ENCODE data around the gene ATP1A2. TPM values are rescaled to one million over a fixed set of nuclear protein-coding genes. Genes with fewer than 3 reads are reported as not detected.

The ATP1A2 gene
- total RNA-seq, 3 donors from 2014 or later (not counting 1 experiment from before 2014, with no cell fraction given): not detected

DNA sequence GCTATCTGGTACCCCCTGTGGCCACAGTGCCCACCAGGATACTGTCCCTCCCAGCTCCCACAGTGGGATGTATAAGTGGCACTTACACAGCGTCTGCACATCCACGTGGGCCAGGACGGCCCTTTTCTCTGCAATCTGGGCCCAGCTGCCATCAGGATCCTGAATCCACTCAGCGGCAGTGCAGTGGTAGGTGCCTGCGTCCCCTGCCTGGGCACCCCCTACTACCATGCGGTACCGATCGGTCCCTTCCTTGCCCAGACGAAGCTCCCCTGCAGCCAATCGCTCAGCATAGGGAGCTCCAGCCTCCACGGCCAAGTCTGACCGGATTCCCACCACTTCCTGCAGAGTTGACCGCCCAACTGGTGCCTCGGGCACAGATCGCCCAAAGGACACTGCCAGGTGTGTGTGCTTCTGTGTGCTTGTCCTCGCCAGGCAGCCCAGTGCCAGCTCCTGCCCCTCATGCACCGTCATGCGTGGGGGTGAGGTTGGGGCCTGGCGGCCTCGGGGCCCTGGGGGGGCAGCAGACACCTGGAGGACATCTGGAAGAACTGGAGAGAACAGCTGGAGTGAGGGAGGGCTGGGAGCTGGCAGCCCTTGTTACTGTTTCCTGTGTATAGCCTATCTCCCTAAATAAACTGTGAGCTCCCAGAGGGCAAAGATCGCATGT lies 21.8 kb upstream of the ATP1A2 start:
- Histone ChIP-seq H3K4me3 (ENCODE audit: low read length) (no peak overlapping the region), H3K27ac (ENCODE audit: low read length) (no peak overlapping the region), H3K36me3 (ENCODE audit: control insufficient read depth, insufficient read depth, low read length) (peaks cover 41% of the 10 kb centered on the region), H3K4me1 (ENCODE audit: control insufficient read depth, insufficient read depth, low read length) (peaks cover 21% of the 10 kb centered on the region), H3K9me3 (ENCODE audit: control insufficient read depth, insufficient read depth, low read length) (no peaks in the 10 kb centered on the region), H3K27me3 (ENCODE audit: control insufficient read depth, insufficient read depth, low read length) (no peaks in the 10 kb centered on the region)
- intact Hi-C loops (cut with micrococcal nuclease): no loop called here
- H3K4me3 Mint-ChIP-seq: no peak overlapping the region
- no peaks in the 10 kb centered on the region for H3K27me3 Mint-ChIP-seq (ENCODE audit: low read depth in 2 of 2)
- H3K36me3 Mint-ChIP-seq: peaks cover under 1% of the 10 kb centered on the region
- ATAC-seq (no peak), DNase-seq (no peak)
- 95% methylated on average over 21 of the region's 21 CpGs for WGBS (ENCODE audit: insufficient coverage)
- H3K9me3 Mint-ChIP-seq: no peaks in the 10 kb centered on the region
- H3K4me1 Mint-ChIP-seq: peaks cover 11 to 31% of the 10 kb centered on the region in 2 donors
- H3K27ac Mint-ChIP-seq: no peak overlapping the region
- TF ChIP-seq, protein P1, sequence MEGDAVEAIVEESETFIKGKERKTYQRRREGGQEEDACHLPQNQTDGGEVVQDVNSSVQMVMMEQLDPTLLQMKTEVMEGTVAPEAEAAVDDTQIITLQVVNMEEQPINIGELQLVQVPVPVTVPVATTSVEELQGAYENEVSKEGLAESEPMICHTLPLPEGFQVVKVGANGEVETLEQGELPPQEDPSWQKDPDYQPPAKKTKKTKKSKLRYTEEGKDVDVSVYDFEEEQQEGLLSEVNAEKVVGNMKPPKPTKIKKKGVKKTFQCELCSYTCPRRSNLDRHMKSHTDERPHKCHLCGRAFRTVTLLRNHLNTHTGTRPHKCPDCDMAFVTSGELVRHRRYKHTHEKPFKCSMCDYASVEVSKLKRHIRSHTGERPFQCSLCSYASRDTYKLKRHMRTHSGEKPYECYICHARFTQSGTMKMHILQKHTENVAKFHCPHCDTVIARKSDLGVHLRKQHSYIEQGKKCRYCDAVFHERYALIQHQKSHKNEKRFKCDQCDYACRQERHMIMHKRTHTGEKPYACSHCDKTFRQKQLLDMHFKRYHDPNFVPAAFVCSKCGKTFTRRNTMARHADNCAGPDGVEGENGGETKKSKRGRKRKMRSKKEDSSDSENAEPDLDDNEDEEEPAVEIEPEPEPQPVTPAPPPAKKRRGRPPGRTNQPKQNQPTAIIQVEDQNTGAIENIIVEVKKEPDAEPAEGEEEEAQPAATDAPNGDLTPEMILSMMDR (IDR thresholded peaks at IDR 0.05): no peak

DNA sequence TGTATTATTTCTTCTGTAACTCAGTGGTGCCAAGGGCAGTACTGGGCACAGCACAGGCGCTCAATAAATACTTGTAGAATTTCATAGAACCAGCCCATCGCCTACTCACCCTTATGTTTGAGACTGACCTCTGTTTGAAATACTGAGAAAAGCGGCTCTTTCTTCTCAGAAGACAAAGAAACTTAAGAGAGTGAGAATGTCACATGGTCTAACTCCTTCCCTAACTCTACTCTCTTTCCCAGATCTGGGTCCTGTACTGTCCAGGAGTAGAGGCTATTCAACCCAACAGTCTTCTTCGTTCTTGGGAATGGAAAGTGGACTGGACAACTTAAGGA lies 21.3 kb upstream of the ATP1A2 start:
- Mint-ChIP-seq H3K9me3 (no peaks in the 10 kb centered on the region), H3K4me3 (no peak overlapping the region), H3K27ac (no peak overlapping the region), H3K27me3 (ENCODE audit: low read depth in 2 of 2) (no peaks in the 10 kb centered on the region), H3K4me1 (peaks cover 13 to 35% of the 10 kb centered on the region in 2 donors), H3K36me3 (no peaks in the 10 kb centered on the region)
- no peaks in the 10 kb centered on the region for H3K27me3 ChIP-seq (ENCODE audit: control insufficient read depth, insufficient read depth, low read length)
- H3K4me1 ChIP-seq (ENCODE audit: control insufficient read depth, insufficient read depth, low read length): peaks cover 24% of the 10 kb centered on the region
- WGBS (ENCODE audit: insufficient coverage): 100% methylated on average over 4 of the region's 4 CpGs
- H3K36me3 ChIP-seq (ENCODE audit: control insufficient read depth, insufficient read depth, low read length): peaks cover 38% of the 10 kb centered on the region
- H3K9me3 ChIP-seq (ENCODE audit: control insufficient read depth, insufficient read depth, low read length): no peaks in the 10 kb centered on the region
- H3K4me3 ChIP-seq (ENCODE audit: low read length): no peak overlapping the region
- H3K27ac ChIP-seq (ENCODE audit: low read length): no peak overlapping the region
- TF ChIP-seq, protein P1 (IDR thresholded peaks at IDR 0.05): no peak
- DNase-seq (no peak), ATAC-seq (no peak)
- intact Hi-C loops (cut with micrococcal nuclease): no loop called here

DNA sequence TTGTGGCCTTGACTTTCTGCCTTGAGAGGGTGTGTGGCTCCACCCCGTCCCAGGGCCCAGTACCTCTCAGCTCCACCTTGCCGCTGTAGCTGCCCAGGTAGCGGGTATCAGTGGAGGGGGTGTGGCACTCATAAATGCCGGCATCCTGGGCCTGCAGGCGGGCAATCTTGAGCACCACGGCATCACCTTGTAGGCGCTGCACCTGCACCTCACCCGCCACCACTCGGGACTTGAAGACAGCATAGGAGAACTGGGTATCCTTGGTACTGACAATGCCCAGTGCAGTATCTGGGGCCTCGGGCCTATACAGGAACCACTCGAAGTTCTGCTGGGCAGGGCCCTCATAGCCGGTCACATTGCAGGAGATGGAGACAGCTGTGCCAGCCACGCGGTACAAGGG lies 20.8 kb upstream of the ATP1A2 start:
- peaks cover 18 to 41% of the 10 kb centered on the region in 2 donors for H3K4me1 Mint-ChIP-seq
- TF ChIP-seq, protein P1 (IDR thresholded peaks at IDR 0.05): no peak
- H3K27me3 Mint-ChIP-seq (ENCODE audit: low read depth in 2 of 2): no peaks in the 10 kb centered on the region
- Histone ChIP-seq H3K4me3 (ENCODE audit: low read length) (no peak overlapping the region), H3K27ac (ENCODE audit: low read length) (no peak overlapping the region), H3K9me3 (ENCODE audit: control insufficient read depth, insufficient read depth, low read length) (no peaks in the 10 kb centered on the region), H3K36me3 (ENCODE audit: control insufficient read depth, insufficient read depth, low read length) (peaks cover 38% of the 10 kb centered on the region), H3K4me1 (ENCODE audit: control insufficient read depth, insufficient read depth, low read length) (peaks cover 26% of the 10 kb centered on the region), H3K27me3 (ENCODE audit: control insufficient read depth, insufficient read depth, low read length) (no peaks in the 10 kb centered on the region)
- intact Hi-C loops (cut with micrococcal nuclease): no loop called here
- H3K27ac Mint-ChIP-seq: no peak overlapping the region
- no peak overlapping the region for H3K4me3 Mint-ChIP-seq
- WGBS (ENCODE audit: insufficient coverage): 96% methylated on average over 14 of the region's 14 CpGs
- no peaks in the 10 kb centered on the region for H3K9me3 Mint-ChIP-seq
- no peak for DNase-seq
- no peak for ATAC-seq
- no peaks in the 10 kb centered on the region for H3K36me3 Mint-ChIP-seq
